ENCODE measurements around the gene MTCL3.
A peak's percentile ranks its signal among the peaks of the same experiment; 100 is the strongest.

MTCL3 gene

DNA sequence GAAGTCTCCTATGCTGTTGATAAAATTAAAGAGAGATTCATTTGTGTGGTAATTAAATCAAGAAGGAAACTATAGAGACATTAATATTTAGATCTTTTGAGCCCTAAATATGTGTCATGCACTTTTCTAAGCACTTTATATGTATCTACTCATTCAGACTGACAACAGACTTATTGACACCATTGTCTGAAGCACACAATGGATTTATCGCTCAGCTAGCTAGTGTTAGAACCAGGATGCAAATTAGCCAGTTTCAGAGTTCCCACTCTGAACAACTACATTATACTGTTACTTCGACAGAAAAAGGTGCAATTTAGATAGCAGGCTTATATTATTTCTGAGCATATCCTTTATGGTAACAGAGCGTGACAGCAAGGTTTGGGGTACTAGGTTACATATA is 32.2 kb downstream of the MTCL3 start:
- Histone ChIP-seq H3K4me1 (ENCODE audit: insufficient read depth, low read length) (peaks cover 53% of the 10 kb centered on the region), H3K4me3 (ENCODE audit: low read length) (no peak overlapping the region), H3K36me3 (ENCODE audit: insufficient read depth, low read length) (peaks cover 19% of the 10 kb centered on the region), H3K9me3 (ENCODE audit: insufficient read depth, low read depth, low read length) (peaks cover 4% of the 10 kb centered on the region; the same call in 1 of the 2 replicates), H3K27me3 (ENCODE audit: insufficient read depth, low read length) (no peaks in the 10 kb centered on the region), H3K27ac (ENCODE audit: low read depth, low read length) (no peak overlapping the region), H3K9ac (ENCODE audit: low read depth, low read length) (no peak overlapping the region)
- 96% methylated on average over 3 of the region's 3 CpGs for WGBS

DNA sequence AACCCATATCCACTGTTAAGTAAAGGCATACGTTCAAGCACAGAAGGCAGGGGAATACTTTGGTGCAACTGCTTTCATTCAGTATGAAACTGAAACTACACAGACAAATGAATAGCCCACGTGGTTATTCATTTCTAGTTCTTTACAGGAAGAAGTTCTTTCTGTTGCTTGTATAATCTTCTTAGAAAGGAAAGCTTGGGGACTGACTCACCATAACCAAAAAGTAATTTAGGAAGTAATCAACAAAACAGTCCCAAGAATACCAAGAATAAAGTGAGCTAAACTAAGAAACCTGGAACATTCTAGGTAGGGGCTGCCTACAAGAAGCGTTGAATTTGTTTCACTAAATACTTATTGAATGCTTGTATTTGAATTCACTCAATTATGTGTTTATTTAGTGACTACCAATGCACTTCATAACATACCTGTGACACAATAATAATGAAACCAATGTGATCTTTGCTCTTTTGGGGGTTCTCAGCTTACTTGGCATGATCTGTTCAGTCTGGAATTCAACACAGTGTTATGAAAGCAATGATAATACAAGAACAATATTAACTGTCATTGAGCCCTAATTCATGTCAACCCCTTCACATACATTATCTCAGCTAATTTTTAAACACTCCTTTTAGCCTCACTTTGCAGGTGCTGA is 34.8 kb downstream of the MTCL3 start:
- no peaks in the 10 kb centered on the region for H3K9me3 ChIP-seq (ENCODE audit: insufficient read depth, low read depth, low read length)
- H3K36me3 ChIP-seq (ENCODE audit: insufficient read depth, low read length): no peaks in the 10 kb centered on the region; the same call in 1 of the 2 replicates
- H3K4me1 ChIP-seq (ENCODE audit: insufficient read depth, low read length): peaks cover 59% of the 10 kb centered on the region
- H3K27ac ChIP-seq (ENCODE audit: low read depth, low read length): peak overlapping the region; percentile 82
- H3K9ac ChIP-seq (ENCODE audit: low read depth, low read length): peak overlapping the region; percentile 52
- H3K27me3 ChIP-seq (ENCODE audit: insufficient read depth, low read length): no peaks in the 10 kb centered on the region
- H3K4me3 ChIP-seq (ENCODE audit: low read length): no peak overlapping the region; the same call in 1 of the 2 replicates
- 81% methylated on average over 2 of the region's 3 CpGs for WGBS

DNA sequence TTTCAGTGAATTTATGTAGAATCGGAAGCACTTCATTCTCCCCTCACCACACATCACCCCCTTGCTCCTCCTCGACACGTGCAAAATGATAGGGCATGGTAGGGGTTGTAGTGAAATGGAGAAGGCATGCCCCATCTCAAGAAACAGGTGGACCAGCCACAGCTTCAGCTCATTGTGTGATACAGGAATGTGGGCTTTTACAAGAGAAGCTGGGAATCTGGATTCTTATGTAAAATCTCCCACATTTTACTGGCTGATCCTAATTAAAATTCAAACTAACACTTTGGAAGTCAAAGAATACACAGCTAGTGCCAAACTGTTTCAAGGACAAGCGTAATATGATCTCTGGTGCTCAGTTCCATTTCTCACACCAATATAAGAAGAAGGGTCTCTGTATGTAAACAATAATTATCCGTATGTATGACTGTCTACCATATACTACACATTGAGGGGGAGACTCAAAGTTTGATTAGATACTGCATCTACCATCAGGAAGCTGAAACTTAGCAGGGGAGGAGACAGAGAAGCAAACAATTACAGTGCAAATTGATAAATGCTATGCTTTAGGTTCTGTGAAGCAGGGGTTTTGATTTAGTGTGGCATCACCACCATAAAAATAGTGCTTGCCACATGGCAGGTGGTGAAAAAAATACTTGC is 35.6 kb downstream of the MTCL3 start:
- Histone ChIP-seq H3K9me3 (ENCODE audit: insufficient read depth, low read depth, low read length) (no peaks in the 10 kb centered on the region), H3K36me3 (ENCODE audit: insufficient read depth, low read length) (no peaks in the 10 kb centered on the region; the same call in 1 of the 2 replicates), H3K9ac (ENCODE audit: low read depth, low read length) (peak overlapping the region; percentile 52), H3K4me3 (ENCODE audit: low read length) (peak overlapping the region; percentile 31), H3K27ac (ENCODE audit: low read depth, low read length) (peak overlapping the region; percentile 94), H3K27me3 (ENCODE audit: insufficient read depth, low read length) (no peaks in the 10 kb centered on the region), H3K4me1 (ENCODE audit: insufficient read depth, low read length) (peaks cover 59% of the 10 kb centered on the region)
- 26% methylated on average over 3 of the region's 5 CpGs for WGBS

DNA sequence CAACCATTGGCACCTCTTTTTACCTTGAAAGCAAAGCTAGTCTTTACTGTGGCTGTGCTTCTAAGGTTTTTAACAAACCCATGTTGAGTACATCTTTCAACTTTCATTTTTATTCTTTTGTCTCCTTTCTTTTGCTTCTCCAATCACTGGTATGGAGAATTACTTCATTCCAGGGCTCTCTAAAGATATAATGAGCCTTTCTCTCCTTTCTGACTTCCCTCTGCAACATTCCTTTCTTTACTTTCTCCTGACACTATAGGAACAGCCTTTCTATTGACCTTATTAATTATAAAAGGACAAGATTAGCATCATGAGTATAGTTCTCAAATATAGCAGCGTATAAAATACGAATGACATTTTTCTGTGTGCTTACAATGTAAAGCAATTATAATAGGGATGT is 36.8 kb downstream of the MTCL3 start:
- Histone ChIP-seq H3K27ac (ENCODE audit: low read depth, low read length) (peak overlapping the region; percentile 94), H3K9ac (ENCODE audit: low read depth, low read length) (0 out of 2 replicates have a peak overlapping the region, but pooled peaks have one; percentile 41), H3K36me3 (ENCODE audit: insufficient read depth, low read length) (peaks cover 7% of the 10 kb centered on the region; the same call in 1 of the 2 replicates), H3K4me3 (ENCODE audit: low read length) (no peak overlapping the region), H3K4me1 (ENCODE audit: insufficient read depth, low read length) (peaks cover 54% of the 10 kb centered on the region), H3K27me3 (ENCODE audit: insufficient read depth, low read length) (no peaks in the 10 kb centered on the region), H3K9me3 (ENCODE audit: insufficient read depth, low read depth, low read length) (no peaks in the 10 kb centered on the region)
- WGBS: 92% methylated on average over 2 of the region's 2 CpGs

DNA sequence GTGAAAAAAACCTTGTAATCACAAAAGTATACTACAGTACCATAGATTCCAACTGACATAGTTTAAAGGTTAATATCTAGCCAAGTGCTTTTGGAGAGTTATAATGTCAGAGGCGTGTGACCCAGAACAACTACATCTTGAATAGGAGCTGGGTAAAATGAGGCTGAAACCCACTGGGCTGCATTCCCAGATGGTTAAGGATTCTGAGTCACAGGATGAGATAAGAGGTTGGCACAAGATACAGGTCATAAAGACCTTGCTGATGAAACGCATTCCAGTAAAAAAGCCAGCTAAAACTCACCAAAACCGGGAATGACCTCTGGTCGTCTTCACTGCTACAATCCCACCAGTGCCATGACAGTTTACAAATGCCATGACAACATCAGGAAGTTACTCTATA is 37.5 kb downstream of the MTCL3 start:
- H3K9ac ChIP-seq (ENCODE audit: low read depth, low read length): no peak overlapping the region
- 84% methylated on average over 4 of the region's 4 CpGs for WGBS
- peaks cover 50% of the 10 kb centered on the region for H3K4me1 ChIP-seq (ENCODE audit: insufficient read depth, low read length)
- no peaks in the 10 kb centered on the region for H3K27me3 ChIP-seq (ENCODE audit: insufficient read depth, low read length)
- H3K36me3 ChIP-seq (ENCODE audit: insufficient read depth, low read length): peaks cover 7% of the 10 kb centered on the region; the same call in 1 of the 2 replicates
- H3K27ac ChIP-seq (ENCODE audit: low read depth, low read length): peak overlapping the region; percentile 94
- no peak overlapping the region for H3K4me3 ChIP-seq (ENCODE audit: low read length)
- H3K9me3 ChIP-seq (ENCODE audit: insufficient read depth, low read depth, low read length): no peaks in the 10 kb centered on the region

DNA sequence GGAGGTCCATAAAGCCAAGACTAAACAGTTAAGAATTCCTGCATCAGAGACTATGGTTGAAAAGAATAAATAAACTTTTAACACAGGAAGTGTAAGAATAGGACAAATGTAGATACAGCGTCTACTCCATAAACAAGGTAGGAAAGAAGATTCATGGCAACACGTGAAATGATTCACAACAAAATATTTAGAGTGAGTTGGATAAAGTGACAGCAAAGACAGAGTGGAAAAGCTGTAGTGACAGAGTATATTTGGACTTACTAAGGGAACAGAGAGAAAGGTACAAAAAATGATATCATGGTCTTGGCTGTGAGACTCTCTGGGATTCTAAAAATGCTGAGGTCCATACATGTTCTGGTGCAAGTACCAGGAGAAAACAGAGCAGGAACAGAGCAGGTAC is 38.0 kb downstream of the MTCL3 start:
- Histone ChIP-seq H3K36me3 (ENCODE audit: insufficient read depth, low read length) (peaks cover 8% of the 10 kb centered on the region; the same call in 1 of the 2 replicates), H3K27ac (ENCODE audit: low read depth, low read length) (no peak overlapping the region), H3K9me3 (ENCODE audit: insufficient read depth, low read depth, low read length) (no peaks in the 10 kb centered on the region), H3K4me1 (ENCODE audit: insufficient read depth, low read length) (peaks cover 46% of the 10 kb centered on the region), H3K4me3 (ENCODE audit: low read length) (no peak overlapping the region), H3K27me3 (ENCODE audit: insufficient read depth, low read length) (no peaks in the 10 kb centered on the region), H3K9ac (ENCODE audit: low read depth, low read length) (no peak overlapping the region)
- 98% methylated on average over 2 of the region's 2 CpGs for WGBS

DNA sequence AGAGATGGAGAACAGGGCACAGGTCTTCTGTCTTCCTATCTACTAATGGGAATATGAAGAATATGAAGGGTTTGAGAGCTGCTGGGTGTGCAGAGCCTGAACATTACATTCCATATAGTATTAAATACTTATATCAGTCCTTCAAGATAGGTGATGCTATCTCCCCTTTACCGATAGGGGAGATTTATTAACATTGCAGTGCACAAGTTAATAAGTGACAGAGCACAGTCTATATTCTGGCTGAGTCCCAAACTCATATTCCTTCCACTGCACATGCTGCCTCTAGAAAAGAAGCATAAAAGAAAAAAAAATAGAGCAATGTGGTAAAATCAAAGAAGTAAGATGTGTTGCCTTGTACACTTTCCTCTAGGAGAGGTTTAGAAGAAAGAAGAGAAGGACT is 41.5 kb downstream of the MTCL3 start:
- no peaks in the 10 kb centered on the region for H3K27me3 ChIP-seq (ENCODE audit: insufficient read depth, low read length)
- H3K36me3 ChIP-seq (ENCODE audit: insufficient read depth, low read length): peaks cover 29% of the 10 kb centered on the region; the same call in 1 of the 2 replicates
- WGBS: no CpG with 5 or more reads among the region's 1 CpG
- H3K9ac ChIP-seq (ENCODE audit: low read depth, low read length): no peak overlapping the region
- H3K4me3 ChIP-seq (ENCODE audit: low read length): no peak overlapping the region
- no peak overlapping the region for H3K27ac ChIP-seq (ENCODE audit: low read depth, low read length)
- H3K9me3 ChIP-seq (ENCODE audit: insufficient read depth, low read depth, low read length): no peaks in the 10 kb centered on the region
- peaks cover 14% of the 10 kb centered on the region for H3K4me1 ChIP-seq (ENCODE audit: insufficient read depth, low read length)

DNA sequence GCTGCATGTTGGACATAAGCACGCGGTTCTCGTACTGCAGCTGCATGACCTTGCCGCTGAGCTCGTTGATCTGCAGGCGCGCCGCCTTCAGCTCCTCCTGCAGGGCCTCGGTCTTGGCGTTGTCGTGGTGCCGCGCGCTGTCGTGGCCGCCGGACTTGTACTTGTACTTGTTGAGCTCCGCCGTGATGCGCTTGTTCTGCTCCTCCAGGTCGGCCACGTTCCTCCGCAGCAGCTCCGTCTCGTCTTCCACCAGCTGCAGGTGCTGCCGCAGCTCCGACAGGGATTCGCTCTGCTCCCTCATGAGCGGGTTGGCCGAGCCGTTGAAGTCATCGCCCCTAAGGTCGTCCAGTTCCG is 43.3 kb downstream of the MTCL3 start:
- no peaks in the 10 kb centered on the region for H3K9me3 ChIP-seq (ENCODE audit: insufficient read depth, low read depth, low read length)
- no peak overlapping the region for H3K9ac ChIP-seq (ENCODE audit: low read depth, low read length)
- no peak overlapping the region for H3K4me3 ChIP-seq (ENCODE audit: low read length)
- H3K27ac ChIP-seq (ENCODE audit: low read depth, low read length): no peak overlapping the region
- no peaks in the 10 kb centered on the region for H3K4me1 ChIP-seq (ENCODE audit: insufficient read depth, low read length)
- peaks cover 37% of the 10 kb centered on the region; the same call in 1 of the 2 replicates for H3K36me3 ChIP-seq (ENCODE audit: insufficient read depth, low read length)
- 96% methylated on average over 34 of the region's 34 CpGs for whole genome bisulfite sequencing
- H3K27me3 ChIP-seq (ENCODE audit: insufficient read depth, low read length): no peaks in the 10 kb centered on the region

DNA sequence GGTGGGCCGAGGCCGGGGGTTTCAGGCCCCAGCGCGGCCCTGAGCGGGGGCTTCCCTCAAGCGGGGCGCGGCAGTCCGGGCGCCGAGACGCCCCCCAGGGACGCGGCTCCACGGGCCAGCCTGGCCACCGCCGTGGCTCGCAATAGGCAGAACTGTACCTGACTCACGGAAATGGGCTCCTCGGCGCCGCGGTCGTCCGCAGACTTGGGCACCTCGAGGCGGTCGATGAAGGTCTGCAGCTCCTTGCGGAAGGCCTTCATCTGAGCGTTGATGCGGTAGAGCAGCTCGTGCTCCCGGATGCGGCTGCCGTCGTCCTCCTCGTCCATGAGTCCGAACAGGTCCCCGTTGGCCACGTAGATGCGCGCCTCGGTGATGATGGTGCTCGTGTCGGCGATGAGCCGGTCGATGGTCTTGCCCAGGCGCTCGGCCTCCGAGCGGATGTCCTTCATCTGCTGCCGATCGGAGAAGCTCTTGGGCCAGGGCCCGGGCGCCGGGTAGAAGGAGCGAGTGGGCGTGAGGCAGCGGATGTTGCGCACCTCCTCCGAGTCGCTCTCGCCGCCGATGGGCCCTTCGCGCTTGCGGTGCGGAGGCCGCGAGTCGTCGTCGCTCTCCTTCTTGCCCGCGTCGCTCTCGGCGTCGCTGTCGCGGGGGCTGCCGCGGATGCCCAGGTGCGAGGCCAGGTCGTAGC is 43.9 kb downstream of the MTCL3 start:
- H3K36me3 ChIP-seq (ENCODE audit: insufficient read depth, low read length): peaks cover 40% of the 10 kb centered on the region; the same call in 1 of the 2 replicates
- no peak overlapping the region for H3K27ac ChIP-seq (ENCODE audit: low read depth, low read length)
- H3K27me3 ChIP-seq (ENCODE audit: insufficient read depth, low read length): no peaks in the 10 kb centered on the region
- 97% methylated on average over 87 of the region's 87 CpGs for WGBS
- H3K9ac ChIP-seq (ENCODE audit: low read depth, low read length): no peak overlapping the region
- no peak overlapping the region for H3K4me3 ChIP-seq (ENCODE audit: low read length)
- H3K4me1 ChIP-seq (ENCODE audit: insufficient read depth, low read length): no peaks in the 10 kb centered on the region
- no peaks in the 10 kb centered on the region for H3K9me3 ChIP-seq (ENCODE audit: insufficient read depth, low read depth, low read length)

DNA sequence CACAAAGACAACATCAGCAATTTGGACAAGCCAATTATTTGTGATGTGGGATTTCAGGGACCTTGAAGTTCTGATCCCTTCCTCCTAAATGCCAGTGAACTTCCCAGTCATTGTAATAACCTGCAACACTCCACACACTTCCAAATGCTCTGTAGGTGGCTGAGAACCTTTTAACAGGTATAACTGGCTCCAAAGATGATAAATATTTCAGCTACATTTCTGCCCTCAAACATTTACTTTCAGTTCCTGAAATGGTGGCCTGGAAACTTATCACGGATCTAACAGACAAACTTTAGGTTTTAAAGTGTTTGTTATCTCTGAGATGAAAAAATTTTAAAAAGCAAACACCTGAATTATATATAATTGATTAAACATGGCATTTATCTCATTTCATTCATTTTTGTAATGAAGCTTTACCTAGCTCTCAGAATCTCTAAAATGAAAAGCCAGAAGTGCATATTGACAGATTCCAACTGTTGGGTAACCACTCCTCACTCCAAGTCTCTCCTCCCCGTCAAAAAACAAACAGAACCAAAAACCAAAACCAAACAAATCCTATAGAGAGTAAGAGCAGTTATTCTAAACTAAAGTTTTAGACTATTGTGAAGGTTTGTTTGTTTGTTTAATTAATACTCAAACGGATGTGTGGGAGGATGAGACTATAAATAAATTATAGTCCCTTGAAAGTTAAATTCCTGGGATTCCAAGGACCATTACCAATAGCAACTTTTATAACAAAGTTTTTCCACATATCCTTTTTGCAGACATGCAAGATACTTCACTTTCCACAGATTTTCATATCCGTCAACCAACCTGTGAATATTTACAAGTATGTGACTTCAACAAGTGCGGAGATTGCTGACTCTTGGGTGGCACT is 47.5 kb downstream of the MTCL3 start:
- Histone ChIP-seq H3K36me3 (ENCODE audit: insufficient read depth, low read length) (peaks cover 37% of the 10 kb centered on the region; the same call in 1 of the 2 replicates), H3K27ac (ENCODE audit: low read depth, low read length) (no peak overlapping the region), H3K27me3 (ENCODE audit: insufficient read depth, low read length) (no peaks in the 10 kb centered on the region), H3K4me3 (ENCODE audit: low read length) (no peak overlapping the region), H3K9me3 (ENCODE audit: insufficient read depth, low read depth, low read length) (no peaks in the 10 kb centered on the region), H3K4me1 (ENCODE audit: insufficient read depth, low read length) (no peaks in the 10 kb centered on the region), H3K9ac (ENCODE audit: low read depth, low read length) (no peak overlapping the region)
- WGBS: 96% methylated on average over 2 of the region's 5 CpGs

Measured in HUES64 (cell line).